Kidney tubule cell (primary cell): ENCODE results near the gene SFXN4.
A peak's percentile ranks its signal among the peaks of the same experiment; 100 is the strongest.
"Not testable (repeated sequence)": the region's sequence is repeated elsewhere in the genome, so short reads cannot be mapped to it uniquely, and the experiment has no call there.

Experiments
- DNase-seq: peaks from one replicate; pipeline ENCODE4 v3.0.0-alpha.2; 2018; ENCODE audit warnings: low spot score

The SFXN4 gene

GRCh38 chr10:119190353-119190752, 24.8 kb upstream of the SFXN4 start:
- peak; percentile 97 for DNase-seq

DNA sequence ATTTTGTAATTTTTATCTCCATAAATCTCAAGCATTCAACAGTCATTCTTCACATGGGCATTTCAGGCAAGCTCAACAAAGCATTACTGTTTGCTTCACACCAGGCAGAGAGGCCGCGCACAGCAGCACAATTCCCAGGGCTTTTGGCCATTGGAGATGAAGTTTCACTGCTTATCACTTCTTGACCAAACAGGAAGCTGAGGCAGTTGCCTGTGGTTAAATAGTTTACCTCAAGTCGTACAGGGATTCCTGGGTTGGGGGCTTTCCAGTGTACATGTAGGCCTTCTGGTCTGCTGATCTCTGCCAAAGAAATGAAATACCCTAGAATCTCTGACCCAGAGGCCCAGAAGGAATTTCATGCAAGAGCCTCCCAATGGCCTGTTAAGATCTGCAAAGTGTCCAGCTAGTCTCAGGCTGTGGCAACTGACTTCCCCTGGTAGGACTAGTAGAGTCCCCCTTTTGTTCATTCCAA, 24.3 kb upstream of the SFXN4 start:
- peak; percentile 42 for DNase-seq

- no peak for DNase-seq
Observed at GRCh38 chr10:119183664-119184412, 18.3 kb upstream of the SFXN4 start.

- not testable (repeated sequence) for DNase-seq
Observed at GRCh38 chr10:119180850-119181400, 15.4 kb upstream of the SFXN4 start.

GRCh38 chr10:119178372-119179119, 13.0 kb upstream of the SFXN4 start, which contains the start of gene PRDX3:
TSS of gene PRDX3 (minus strand) at chr10:119178812. CDS start at chr10:119178790, 22 bp downstream.
- DNase-seq = peak; percentile 92

GRCh38 chr10:119177708-119178371, 12.3 kb upstream of the SFXN4 start:
- no peak for DNase-seq

GRCh38 chr10:119176166-119176565, 10.7 kb upstream of the SFXN4 start:
- DNase-seq = no peak

- DNase-seq = no peak
Observed at GRCh38 chr10:119174109-119174508, 8.6 kb upstream of the SFXN4 start.

DNA sequence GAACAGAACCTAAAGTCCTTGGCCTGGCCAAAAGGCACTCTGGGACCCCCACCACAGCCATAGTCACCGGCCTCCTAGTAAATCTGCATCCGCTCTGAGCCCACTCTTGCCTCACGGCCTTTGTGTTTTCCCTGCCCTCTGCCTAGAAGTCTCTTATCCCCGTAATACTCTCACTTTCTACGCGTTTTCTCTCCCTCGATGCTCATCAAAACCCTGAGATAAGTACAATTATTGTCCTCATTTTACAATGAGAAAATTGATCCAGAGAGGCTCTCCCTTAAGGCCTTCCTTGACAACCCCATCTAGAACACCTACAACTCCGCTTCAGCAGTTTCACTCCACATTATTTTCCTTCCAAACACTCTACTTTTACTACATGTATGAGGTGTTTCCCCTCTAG, 1.5 kb upstream of the SFXN4 start:
- DNase-seq = no peak

DNA sequence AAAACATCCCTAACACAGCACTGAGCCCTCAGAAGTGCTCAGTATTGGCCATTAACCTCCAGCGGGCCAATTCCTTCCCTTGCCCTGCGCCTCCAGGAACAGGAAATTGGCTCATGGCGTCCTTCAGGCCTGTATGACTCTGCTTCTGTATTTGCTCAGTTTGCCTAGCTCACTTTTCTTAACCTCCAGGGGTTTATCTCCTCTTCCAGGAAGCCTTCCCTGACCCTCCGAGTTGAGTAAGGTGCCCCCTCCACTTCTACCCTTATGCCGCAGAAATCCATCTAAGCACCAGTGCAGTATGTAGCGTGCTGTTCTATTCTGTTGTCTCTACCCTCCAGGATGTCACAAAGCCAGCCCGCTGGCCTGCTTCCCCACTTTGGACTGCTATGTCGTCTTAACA, 1.1 kb upstream of the SFXN4 start:
- DNase-seq = no peak

DNA sequence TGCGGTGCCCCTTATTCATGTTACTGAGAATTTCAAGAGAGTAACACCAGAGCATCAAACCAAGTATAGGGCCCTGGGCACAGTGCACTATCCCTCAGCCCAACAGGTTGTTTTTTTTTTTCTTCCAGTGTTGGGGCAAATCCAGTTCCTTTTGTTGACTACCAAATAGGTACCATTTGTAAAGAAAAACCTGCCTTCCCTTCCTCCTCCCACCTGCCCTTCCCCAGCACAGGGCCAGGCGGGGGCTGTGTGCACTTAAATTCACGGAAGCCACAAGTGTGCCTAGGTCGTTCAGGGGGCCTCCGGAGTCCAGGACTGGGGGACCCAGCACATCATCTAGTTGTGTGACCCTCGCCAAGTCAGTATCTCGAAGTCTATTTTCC, 595 bp upstream of the SFXN4 start:
- DNase-seq = no peak

- DNase-seq = no peak
Observed at GRCh38 chr10:119162452-119163092, 2.9 kb downstream of the SFXN4 start.

GRCh38 chr10:119161680-119162451, 3.6 kb downstream of the SFXN4 start:
- DNase-seq = peak; percentile 57

GRCh38 chr10:119159332-119159731, 6.2 kb downstream of the SFXN4 start:
- DNase-seq = no peak

GRCh38 chr10:119153661-119154060, 11.9 kb downstream of the SFXN4 start:
- DNase-seq = no peak

GRCh38 chr10:119153041-119153440, 12.5 kb downstream of the SFXN4 start:
- DNase-seq = no peak

- DNase-seq = not testable (repeated sequence)
Observed at GRCh38 chr10:119151601-119152000, 13.9 kb downstream of the SFXN4 start.

DNA sequence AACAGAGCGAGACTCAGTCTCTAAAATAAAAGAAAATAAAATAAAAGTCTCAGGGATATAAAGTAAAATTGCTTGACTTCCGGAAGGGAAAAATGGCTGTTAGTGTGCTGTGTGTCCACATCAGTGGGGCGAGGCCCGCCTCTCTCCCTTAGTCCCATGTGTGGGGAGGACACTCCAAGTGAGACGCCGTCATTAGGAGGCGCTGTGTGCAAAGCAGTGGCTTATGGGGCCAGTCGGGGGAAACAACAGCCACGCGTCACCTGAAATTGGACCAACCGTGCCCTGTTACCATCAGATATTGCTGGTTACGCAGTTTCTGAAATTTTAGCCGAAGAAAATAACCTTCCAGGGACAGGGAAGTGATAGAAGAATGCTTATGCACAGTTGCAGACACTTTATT, 15.8 kb downstream of the SFXN4 start:
- DNase-seq = no peak

DNA sequence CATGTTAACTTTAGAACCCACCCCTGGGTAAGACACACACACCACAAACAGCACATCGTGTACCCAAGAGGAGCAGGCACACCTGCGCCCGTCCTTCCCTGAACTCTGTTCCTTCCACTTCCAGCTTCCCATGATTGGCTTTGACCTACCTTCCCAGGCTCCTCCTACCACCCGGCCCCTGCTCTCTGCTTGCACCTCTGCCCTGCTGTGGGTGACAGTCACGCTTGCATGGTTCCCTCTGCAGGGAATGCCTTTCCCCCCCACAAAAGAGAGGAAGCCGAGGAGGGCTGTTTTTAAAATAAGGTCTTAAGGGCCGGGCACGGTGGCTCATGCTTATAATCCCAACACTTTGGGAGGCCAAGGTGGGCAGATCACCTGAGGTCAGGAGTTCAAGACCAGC, 16.4 kb downstream of the SFXN4 start:
- DNase-seq = no peak

GRCh38 chr10:119143657-119144056, 21.9 kb downstream of the SFXN4 start:
- DNase-seq = no peak

GRCh38 chr10:119140603-119141245, 24.8 kb downstream of the SFXN4 start:
- no peak for DNase-seq
